Measurements from ENCODE around the gene RNF14. TPM values are rescaled to one million over a fixed set of nuclear protein-coding genes. Genes with fewer than 3 reads are reported as not detected.
A peak's percentile ranks its signal among the peaks of the same experiment; 100 is the strongest.
"Not testable (repeated sequence)": the region's sequence is repeated elsewhere in the genome, so short reads cannot be mapped to it uniquely, and the experiment has no call there.

The RNF14 gene
- 37.3 and 46.6 TPM in 2 replicates for total RNA-seq

DNA sequence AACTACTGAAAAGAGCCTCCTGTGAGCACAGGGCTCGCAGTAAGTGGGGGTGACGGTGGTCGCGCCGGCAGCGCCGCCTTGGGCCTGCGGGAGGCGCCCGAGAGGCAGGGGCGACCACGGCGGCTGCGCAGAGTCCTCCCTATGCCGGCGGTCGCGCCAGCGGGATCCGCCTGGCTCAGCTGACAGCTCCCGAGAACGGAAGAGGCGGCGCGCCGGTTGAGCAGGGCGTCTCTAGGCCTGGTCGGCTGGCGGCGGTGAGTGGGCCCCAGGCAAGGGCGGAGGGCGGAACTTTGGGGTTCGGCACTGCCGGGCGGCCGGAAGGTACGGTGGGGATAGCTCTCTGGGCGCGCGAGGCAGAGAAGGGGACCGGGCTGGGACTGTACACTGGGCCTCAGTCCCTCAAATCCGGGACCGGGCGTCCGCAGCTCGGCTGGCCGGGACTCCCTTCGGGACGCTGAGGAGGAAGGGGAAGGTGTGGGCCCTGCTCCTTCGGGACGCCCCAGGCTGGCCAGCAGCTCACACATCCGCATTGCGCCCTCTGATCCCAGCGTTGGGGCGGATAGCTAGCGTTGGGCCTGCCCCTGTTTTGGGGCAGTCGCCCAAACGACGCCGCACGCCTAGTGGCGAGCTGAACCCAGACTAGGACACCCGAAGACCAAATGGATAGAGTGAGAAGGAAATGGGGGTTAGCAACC, at the start of gene RNF14:
RNF14 (plus strand) TSS at position 192 of the 695 bp plus-strand sequence. CDS start 4,484 bp downstream, outside the sequence.
- peak; percentile 96 to 97 for DNase-seq (ENCODE audit: low read depth in 2 of 2)

DNA sequence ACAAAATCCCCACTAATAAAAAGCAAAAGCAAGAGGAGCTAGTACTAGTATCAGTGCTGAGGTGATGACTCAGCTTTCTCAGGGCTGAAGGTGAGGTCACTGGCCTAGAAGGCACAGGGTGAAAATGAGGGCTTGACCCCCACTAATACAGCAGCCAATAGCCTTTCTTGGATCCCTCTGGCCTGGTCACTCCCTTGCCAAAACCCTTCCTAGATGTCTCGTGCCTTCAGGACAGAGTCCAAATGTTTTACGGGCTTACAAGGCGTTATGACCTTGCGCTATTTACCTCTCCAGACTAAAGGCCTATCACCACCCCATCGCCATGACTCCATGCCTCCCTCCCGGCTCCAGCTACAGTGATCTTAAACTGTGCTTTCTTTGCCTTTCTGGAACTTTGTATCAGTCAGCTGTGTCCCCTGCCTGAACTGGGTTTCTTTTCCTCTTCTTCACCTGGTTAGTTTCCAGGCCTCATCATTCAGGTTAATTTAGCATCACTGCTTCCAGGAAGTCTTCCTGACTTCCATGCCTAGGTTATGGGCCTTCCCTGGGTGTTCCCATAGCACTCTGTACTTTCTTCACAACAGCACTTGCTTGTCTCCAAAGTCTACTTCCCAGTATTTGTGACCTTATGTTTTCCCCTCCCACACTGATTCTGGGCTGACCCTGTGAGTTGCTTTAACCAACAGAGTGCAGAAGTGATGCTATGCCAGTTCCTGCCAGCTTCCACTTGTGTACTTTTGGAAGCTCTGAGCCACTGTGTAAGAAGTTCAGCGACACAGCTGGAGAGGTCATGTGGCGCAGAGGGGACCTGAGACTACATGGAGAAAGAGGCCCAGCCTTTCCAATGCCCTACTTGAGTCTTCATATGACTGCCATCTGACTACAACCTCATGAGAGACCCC, 49.4 kb upstream of the RNF14 start:
- DNase-seq (ENCODE audit: low read depth in 2 of 2) = no peak

GRCh38 chr5:141920771-141921170, 48.1 kb upstream of the RNF14 start:
- DNase-seq (ENCODE audit: low read depth in 2 of 2) = no peak

- DNase-seq (ENCODE audit: low read depth in 2 of 2) = not testable (repeated sequence)
These were observed 46.0 kb upstream of the RNF14 start for GRCh38 chr5:141922827-141923447.

GRCh38 chr5:141923448-141924313, 45.2 kb upstream of the RNF14 start, which contains the start of gene DELE1:
Gene DELE1, plus strand, starts transcription at chr5:141923871. Its CDS starts 71 bp downstream, at chr5:141923942.
- DNase-seq (ENCODE audit: low read depth in 2 of 2) = peak; percentile 92 to 95

DNA sequence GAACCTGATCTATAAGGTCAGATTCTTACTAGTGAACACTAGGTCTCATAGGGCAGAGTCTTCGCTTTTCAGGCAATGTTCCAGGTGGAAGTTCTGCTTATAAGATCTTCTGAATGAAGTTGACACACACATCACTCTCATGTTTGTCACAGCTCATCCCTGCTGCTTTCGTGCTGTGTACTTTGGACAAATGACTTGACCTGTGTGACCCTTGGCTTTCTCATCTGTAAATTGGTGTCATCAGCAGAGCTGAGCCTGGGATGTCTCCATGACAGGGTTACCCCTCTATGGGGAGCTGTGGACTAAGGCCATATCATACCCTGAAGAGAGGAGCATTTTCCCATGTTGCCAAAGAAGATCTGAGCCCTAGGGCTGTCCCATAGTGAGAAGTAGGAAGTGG, 42.5 kb upstream of the RNF14 start:
- DNase-seq (ENCODE audit: low read depth in 2 of 2) = no peak

DNA sequence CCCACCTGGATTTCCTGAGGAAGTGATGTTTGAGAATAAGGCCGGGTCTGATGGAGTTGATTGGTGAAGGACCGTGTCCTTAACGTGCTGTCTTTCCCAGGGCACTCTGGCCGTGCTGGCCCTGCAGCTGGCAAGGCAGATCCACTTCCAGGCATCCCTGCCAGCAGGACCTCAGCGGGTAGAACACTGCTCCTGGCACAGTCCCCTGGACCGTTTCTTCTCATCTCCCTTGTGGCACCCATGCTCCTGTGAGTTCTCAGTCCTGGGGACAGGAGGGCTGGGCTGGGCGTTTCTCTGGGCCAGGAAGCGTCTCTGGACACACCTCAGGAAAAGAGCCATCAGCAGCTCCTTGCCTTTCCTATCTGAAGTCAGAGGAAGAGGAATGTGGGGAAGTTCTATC, 40.9 kb upstream of the RNF14 start:
- DNase-seq (ENCODE audit: low read depth in 2 of 2) = peak in 1 of 2 donors; percentile 18

GRCh38 chr5:141929398-141930058, 39.4 kb upstream of the RNF14 start:
- no peak for DNase-seq (ENCODE audit: low read depth in 2 of 2)

DNA sequence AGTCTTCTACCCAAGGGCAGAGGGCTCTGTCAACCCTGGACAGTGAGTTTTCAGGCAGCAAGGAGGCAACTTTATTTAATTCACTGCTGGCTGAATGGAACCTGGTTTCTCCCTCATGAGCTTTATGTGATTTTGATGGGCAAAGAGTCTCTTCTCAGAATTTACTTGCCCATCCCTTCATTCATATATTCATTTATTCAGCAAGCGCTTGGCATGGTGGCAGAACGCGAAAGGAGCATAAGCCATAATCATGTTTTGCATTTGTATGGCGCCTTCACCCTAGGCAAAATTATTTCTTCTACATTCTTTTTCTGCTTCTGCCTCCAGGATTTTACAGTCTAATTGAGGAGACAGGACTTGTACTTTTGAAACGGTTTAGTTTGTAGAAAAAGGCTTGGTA, 37.2 kb upstream of the RNF14 start:
- no peak for DNase-seq (ENCODE audit: low read depth in 2 of 2)

- no peak for DNase-seq (ENCODE audit: low read depth in 2 of 2)
These were observed 35.8 kb upstream of the RNF14 start for GRCh38 chr5:141933151-141933550.

DNA sequence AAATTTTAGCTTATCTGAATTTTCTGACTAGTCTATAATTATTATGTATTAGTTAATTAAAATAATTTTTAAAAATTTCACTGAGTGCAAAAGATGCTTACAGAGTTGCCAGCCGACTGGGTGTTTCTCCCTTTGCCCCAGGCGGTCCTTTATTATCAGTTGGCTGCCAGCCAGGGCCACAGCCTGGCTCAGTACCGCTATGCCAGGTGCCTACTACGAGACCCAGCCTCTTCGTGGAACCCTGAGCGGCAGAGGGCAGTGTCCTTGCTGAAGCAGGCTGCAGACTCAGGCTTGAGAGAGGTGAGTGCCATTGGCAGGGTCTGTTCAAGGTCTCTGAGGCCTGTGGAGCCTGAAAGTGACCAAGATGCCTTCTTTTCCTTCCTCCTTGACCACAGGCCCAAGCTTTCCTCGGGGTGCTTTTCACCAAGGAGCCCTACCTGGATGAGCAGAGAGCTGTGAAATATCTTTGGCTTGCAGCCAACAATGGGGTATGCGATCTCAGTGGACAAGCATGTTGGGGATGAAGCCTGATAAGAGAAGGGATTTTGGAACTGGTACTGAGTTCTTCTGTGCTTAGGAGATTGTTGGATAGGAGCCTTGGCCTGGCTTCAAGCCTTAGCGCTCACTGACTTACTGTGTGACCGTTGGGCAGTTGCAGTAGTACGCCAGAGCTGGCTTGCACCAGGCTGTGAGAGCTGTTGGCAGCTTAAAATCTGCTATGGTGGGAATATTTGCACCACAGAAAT, 34.6 kb upstream of the RNF14 start:
- no peak for DNase-seq (ENCODE audit: low read depth in 2 of 2)

- DNase-seq (ENCODE audit: low read depth in 2 of 2) = no peak
These were observed 33.4 kb upstream of the RNF14 start for GRCh38 chr5:141935538-141935937.

GRCh38 chr5:141940695-141941271, 28.1 kb upstream of the RNF14 start:
- DNase-seq (ENCODE audit: low read depth in 2 of 2) = peak; percentile 39 to 54

GRCh38 chr5:141941307-141941706, 27.6 kb upstream of the RNF14 start:
- DNase-seq (ENCODE audit: low read depth in 2 of 2) = peak; percentile 57 to 70

DNA sequence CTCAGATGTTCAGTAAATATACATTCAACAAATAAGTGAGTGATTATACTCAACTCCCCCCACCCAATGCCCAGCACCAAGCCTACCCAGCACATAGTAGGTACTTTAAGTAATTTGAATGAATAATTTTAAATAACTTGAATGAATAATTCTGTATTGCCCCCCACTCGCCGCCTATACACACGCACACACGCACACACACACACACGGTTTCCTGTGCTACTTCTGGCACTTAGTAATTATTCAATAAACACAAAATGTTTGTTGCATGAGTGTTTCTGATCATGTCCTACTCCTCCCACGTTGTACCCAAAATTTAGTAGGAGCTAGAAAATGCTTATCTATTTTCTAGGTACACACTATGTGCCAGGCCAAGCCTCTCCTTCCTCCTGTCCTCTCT, 27.1 kb upstream of the RNF14 start:
- DNase-seq (ENCODE audit: low read depth in 2 of 2) = peak; percentile 36 to 42

- DNase-seq (ENCODE audit: low read depth in 2 of 2) = no peak
These were observed 26.6 kb upstream of the RNF14 start for GRCh38 chr5:141942185-141942857.

- no peak for DNase-seq (ENCODE audit: low read depth in 2 of 2)
These were observed 24.8 kb upstream of the RNF14 start for GRCh38 chr5:141944076-141944475.

DNA sequence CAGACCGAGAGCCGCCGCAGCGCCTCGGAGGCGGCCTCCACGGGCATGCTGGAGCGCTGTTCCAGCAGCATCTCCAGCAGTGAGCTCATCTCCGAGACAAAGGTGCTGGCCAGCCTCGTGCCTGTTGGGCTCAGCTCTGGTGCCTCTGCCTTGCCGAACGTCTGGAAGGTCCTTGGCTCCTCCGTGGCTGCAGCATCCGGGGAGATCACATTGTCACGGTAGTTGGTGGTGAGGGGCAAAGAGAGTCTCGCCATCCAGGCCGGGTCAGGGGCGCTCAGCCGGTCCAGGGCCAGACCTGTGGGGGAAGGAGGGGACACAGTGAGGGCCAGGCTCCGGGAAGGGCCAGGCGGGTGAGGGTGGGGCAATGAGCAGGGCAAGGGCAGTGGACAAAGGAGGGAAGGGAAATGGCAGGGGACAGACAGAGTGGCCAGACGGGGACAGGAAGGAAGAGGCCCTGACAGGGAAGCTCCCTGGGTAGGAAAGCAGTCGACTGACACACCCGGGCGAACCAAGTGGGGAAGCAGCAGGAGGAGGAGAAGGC, 23.3 kb upstream of the RNF14 start:
- DNase-seq (ENCODE audit: low read depth in 2 of 2) = peak; percentile 34 to 50

- peak; percentile 42 to 59 for DNase-seq (ENCODE audit: low read depth in 2 of 2)
These were observed 21.6 kb upstream of the RNF14 start for GRCh38 chr5:141947316-141947715.
